Measurements from ENCODE around the gene CDC123. TPM values are rescaled to one million over a fixed set of nuclear protein-coding genes. Genes with fewer than 3 reads are reported as not detected.

CDC123 gene
- total RNA-seq, 4 donors from 2014 or later: 58.1 to 86.7 (median 69.3) TPM

DNA sequence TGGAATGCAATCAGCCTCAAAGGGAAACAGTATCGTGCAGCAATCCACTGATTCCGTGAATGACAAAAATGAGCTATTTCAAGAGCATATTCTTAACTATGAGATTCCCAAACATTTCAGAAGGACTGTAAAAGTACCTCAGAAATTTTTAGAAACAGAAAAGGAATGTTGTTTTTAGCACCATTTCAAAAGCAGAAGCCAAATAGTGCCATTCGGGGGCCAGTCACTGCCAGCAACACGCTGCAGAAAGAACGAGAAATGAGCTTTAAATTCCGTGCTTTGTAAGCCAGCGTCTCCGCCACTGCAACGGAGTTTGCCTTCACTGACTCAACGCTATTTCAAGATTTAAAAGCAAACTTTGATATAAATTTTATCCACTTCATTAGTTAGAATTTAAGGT, 6.6 kb upstream of the CDC123 start:
- no peaks in the 10 kb centered on the region for H3K9me3 ChIP-seq
- no peak for TF ChIP-seq POLR2A (IDR thresholded peaks at IDR 0.05)
- TF ChIP-seq, protein P1, sequence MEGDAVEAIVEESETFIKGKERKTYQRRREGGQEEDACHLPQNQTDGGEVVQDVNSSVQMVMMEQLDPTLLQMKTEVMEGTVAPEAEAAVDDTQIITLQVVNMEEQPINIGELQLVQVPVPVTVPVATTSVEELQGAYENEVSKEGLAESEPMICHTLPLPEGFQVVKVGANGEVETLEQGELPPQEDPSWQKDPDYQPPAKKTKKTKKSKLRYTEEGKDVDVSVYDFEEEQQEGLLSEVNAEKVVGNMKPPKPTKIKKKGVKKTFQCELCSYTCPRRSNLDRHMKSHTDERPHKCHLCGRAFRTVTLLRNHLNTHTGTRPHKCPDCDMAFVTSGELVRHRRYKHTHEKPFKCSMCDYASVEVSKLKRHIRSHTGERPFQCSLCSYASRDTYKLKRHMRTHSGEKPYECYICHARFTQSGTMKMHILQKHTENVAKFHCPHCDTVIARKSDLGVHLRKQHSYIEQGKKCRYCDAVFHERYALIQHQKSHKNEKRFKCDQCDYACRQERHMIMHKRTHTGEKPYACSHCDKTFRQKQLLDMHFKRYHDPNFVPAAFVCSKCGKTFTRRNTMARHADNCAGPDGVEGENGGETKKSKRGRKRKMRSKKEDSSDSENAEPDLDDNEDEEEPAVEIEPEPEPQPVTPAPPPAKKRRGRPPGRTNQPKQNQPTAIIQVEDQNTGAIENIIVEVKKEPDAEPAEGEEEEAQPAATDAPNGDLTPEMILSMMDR (IDR thresholded peaks at IDR 0.05): no peak
- TF ChIP-seq POLR2AphosphoS5 (IDR thresholded peaks at IDR 0.05): no peak
- TF ChIP-seq EP300 (IDR thresholded peaks at IDR 0.05): no peak
- H3K4me1 ChIP-seq: peaks cover 22% of the 10 kb centered on the region
- 94% methylated on average over 10 of the region's 10 CpGs for WGBS
- no peaks in the 10 kb centered on the region for H3K27me3 ChIP-seq
- no peak overlapping the region for H3K27ac ChIP-seq
- H3K4me3 ChIP-seq: no peak overlapping the region
- DNase-seq (ENCODE audit: low spot score in 2 of 2): no peak
- H3K36me3 ChIP-seq: peaks cover 26% of the 10 kb centered on the region

DNA sequence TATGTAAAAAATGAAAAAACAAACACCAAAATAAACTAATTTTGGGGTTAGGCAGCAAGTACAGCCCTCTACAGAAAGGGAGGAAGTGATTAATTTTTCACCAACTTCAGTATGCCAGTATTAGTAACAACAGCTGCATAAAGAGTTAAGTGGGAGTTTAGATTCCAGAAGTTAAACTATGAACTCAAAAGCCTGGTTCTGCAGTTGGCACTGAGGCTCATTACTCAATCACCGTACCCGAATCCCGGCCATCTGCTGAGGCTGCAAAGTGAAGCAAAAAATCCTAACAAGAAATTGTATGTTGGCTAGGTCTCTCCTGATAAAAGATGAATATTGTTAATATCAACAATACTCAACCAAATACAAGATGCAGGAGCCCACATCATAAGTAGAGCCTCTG, 4.3 kb upstream of the CDC123 start:
- Histone ChIP-seq H3K9me3 (no peaks in the 10 kb centered on the region), H3K36me3 (peaks cover 5% of the 10 kb centered on the region), H3K27ac (no peak overlapping the region), H3K4me1 (peaks cover 33% of the 10 kb centered on the region), H3K4me3 (no peak overlapping the region), H3K27me3 (no peaks in the 10 kb centered on the region)
- 40% methylated on average over 3 of the region's 3 CpGs for WGBS
- TF ChIP-seq, protein P1 (IDR thresholded peaks at IDR 0.05): no peak
- TF ChIP-seq POLR2AphosphoS5 (IDR thresholded peaks at IDR 0.05) (no peak), POLR2A (IDR thresholded peaks at IDR 0.05) (no peak), EP300 (IDR thresholded peaks at IDR 0.05) (no peak)
- no peak for DNase-seq (ENCODE audit: low spot score in 2 of 2)

DNA sequence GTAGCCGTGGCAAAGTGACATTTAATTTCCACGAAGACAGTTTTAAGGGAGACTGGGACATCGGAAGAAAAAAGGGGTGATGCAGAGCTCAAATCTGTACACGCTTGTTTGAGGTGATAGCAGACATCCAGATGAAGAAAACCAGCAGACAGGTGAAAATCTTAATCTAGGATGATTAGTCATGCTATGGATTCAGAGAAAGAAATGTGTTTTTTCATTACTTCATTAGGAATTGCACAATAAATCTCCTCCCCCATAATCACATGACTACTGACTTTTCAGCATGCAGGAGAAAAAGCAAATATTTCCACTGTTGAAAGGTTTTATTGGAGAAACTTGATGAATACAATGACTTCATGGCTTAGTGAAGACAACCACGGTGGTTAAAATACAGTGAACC, 2.8 kb upstream of the CDC123 start:
- Histone ChIP-seq H3K4me1 (peaks cover 48% of the 10 kb centered on the region), H3K4me3 (no peak overlapping the region), H3K36me3 (no peaks in the 10 kb centered on the region), H3K27ac (no peak overlapping the region), H3K27me3 (no peaks in the 10 kb centered on the region), H3K9me3 (no peaks in the 10 kb centered on the region)
- TF ChIP-seq, protein P1 (IDR thresholded peaks at IDR 0.05): no peak
- TF ChIP-seq POLR2AphosphoS5 (IDR thresholded peaks at IDR 0.05) (no peak), POLR2A (IDR thresholded peaks at IDR 0.05) (no peak), EP300 (IDR thresholded peaks at IDR 0.05) (no peak)
- no peak for DNase-seq (ENCODE audit: low spot score in 2 of 2)
- 84% methylated on average over 5 of the region's 5 CpGs for WGBS

DNA sequence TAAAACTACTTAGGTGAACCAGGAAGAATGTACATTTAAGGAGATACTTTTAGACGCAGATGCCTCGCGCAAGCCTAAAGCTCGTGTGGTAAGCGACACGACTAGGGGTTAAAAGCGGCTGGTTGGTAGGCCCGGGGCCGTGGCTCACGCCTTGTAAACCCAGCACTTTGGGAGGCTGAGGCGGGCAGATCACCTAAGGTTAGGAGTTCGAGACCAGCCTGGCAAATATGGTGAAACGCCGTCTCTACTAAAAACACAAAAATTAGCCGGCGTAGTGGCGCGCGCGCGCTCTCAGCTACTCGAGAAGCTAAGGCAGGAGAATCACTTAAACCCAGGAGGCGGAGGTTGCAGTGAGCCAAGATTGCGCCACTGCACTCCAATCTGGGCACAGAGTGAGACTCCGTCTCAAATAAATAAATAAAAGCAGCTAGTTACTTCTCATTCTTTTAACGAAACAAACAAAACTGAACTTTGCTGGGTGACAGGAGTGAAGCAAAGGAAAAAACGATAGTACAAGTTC, 1.2 kb upstream of the CDC123 start:
- no peaks in the 10 kb centered on the region for H3K9me3 ChIP-seq
- no peaks in the 10 kb centered on the region for H3K27me3 ChIP-seq
- TF ChIP-seq, protein P1 (IDR thresholded peaks at IDR 0.05): no peak
- no peak for TF ChIP-seq POLR2AphosphoS5 (IDR thresholded peaks at IDR 0.05)
- 4% methylated on average over 27 of the region's 27 CpGs for WGBS
- peaks cover 51% of the 10 kb centered on the region for H3K4me1 ChIP-seq
- peak overlapping the region; percentile 98 for H3K27ac ChIP-seq
- H3K36me3 ChIP-seq: peaks cover 9% of the 10 kb centered on the region
- peak overlapping the region; percentile 95 for H3K4me3 ChIP-seq
- peak in 1 of 2 donors; percentile 66 for DNase-seq (ENCODE audit: low spot score in 2 of 2)

DNA sequence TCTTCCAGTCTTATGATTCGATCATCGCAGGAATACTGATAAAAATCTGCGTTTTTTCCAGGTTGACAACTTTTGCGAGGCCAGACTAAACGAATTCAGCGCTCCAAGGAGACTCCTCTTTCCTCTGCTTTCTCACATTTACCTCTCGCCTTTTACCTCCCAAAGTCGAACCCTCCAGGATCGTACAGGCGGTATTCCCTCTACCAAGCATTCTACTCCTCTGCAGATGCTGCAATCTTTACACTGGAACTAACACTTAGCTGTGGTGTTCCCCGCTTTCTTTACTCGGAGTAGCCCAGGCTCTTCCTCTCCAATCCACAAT, 746 bp upstream of the CDC123 start:
- no peaks in the 10 kb centered on the region for H3K27me3 ChIP-seq
- under 1% methylated on average over 12 of the region's 12 CpGs for WGBS
- no peak for DNase-seq (ENCODE audit: low spot score in 2 of 2)
- H3K9me3 ChIP-seq: no peaks in the 10 kb centered on the region
- H3K36me3 ChIP-seq: peaks cover 12% of the 10 kb centered on the region
- peak overlapping the region; percentile 95 for H3K4me3 ChIP-seq
- H3K4me1 ChIP-seq: peaks cover 51% of the 10 kb centered on the region
- TF ChIP-seq EP300 (IDR thresholded peaks at IDR 0.05) (no peak), POLR2AphosphoS5 (IDR thresholded peaks at IDR 0.05) (no peak), POLR2A (IDR thresholded peaks at IDR 0.05) (no peak)
- TF ChIP-seq, protein P1 (IDR thresholded peaks at IDR 0.05): no peak
- peak overlapping the region; percentile 98 for H3K27ac ChIP-seq

Data from suprapubic skin (tissue), 4 donors.